NB4 (cell line): ENCODE data around the gene OR6C76.
"Not testable (repeated sequence)": the region's sequence is repeated elsewhere in the genome, so short reads cannot be mapped to it uniquely, and the experiment has no call there.

Experiments used
- MYC ChIP-seq: IDR thresholded peaks from 2 replicates; pipeline ENCODE4 v1.6.1; 2011; ENCODE audit warnings: low read depth, low read length
- POLR2A ChIP-seq: IDR thresholded peaks from 2 replicates; pipeline ENCODE4 v1.6.1; 2011; ENCODE audit warnings: mild to moderate bottlenecking; ENCODE audit not compliant: insufficient read length; ENCODE audit errors: extremely low read depth
- TF ChIP-seq, protein P1 (sequence below): IDR thresholded peaks from one replicate; pipeline ENCODE4 v1.5.1; 2012; ENCODE audit warnings: low read depth, low read length
- TF ChIP-seq, protein P2 (sequence below): IDR thresholded peaks from 2 replicates; pipeline ENCODE4 v1.6.1; 2011; ENCODE audit warnings: low read depth, low read length

DNA sequence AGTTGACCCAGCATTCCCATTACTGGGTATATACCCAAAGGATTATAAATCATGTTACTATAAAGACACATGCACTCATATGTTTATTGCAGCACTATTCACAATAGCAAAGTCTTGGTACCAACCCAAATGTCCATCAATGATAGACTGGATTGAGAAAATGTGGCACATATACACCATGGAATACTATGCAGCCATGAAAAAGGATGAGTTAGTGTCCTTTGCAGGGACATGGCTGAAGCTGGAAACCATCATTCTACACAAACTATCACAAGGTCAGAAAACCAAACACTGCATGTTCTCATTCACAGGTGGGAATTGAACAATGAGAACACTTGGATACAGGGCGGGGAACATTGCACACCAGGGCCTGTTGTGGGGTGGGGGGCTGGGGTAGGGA, 38.9 kb downstream of the OR6C76 start:
- TF ChIP-seq, protein P1, sequence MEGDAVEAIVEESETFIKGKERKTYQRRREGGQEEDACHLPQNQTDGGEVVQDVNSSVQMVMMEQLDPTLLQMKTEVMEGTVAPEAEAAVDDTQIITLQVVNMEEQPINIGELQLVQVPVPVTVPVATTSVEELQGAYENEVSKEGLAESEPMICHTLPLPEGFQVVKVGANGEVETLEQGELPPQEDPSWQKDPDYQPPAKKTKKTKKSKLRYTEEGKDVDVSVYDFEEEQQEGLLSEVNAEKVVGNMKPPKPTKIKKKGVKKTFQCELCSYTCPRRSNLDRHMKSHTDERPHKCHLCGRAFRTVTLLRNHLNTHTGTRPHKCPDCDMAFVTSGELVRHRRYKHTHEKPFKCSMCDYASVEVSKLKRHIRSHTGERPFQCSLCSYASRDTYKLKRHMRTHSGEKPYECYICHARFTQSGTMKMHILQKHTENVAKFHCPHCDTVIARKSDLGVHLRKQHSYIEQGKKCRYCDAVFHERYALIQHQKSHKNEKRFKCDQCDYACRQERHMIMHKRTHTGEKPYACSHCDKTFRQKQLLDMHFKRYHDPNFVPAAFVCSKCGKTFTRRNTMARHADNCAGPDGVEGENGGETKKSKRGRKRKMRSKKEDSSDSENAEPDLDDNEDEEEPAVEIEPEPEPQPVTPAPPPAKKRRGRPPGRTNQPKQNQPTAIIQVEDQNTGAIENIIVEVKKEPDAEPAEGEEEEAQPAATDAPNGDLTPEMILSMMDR, result not testable (repeated sequence)
- not testable (repeated sequence) for TF ChIP-seq POLR2A, MYC
- TF ChIP-seq, protein P2, sequence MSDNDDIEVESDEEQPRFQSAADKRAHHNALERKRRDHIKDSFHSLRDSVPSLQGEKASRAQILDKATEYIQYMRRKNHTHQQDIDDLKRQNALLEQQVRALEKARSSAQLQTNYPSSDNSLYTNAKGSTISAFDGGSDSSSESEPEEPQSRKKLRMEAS, result not testable (repeated sequence)
